ENCODE data around the gene CAMK1D.
"Not testable (repeated sequence)": the region's sequence is repeated elsewhere in the genome, so short reads cannot be mapped to it uniquely, and the experiment has no call there.

CAMK1D gene

GRCh38 chr10:12862459-12862858 lies 513.1 kb downstream of the CAMK1D start:
- no peak for DNase-seq
- no peak overlapping the region for H3K4me2 ChIP-seq (ENCODE audit: low read depth, low read length)

GRCh38 chr10:12865515-12865914 lies 516.2 kb downstream of the CAMK1D start:
- H3K27ac ChIP-seq (ENCODE audit: low read length); H3K36me3 ChIP-seq (replicated peaks; ENCODE audit: insufficient read depth, low read length); H3K9me2 ChIP-seq (replicated peaks; ENCODE audit: insufficient read depth, low read length); H3K4me2 ChIP-seq (ENCODE audit: low read depth, low read length); H3F3A ChIP-seq (ENCODE audit: insufficient read depth, low read length); H3K4me1 ChIP-seq (ENCODE audit: low read length); H3K4me3 ChIP-seq (ENCODE audit: low read length); H4K20me1 ChIP-seq (ENCODE audit: insufficient read depth, low read length); DNase-seq; H3K9me3 ChIP-seq (replicated peaks; ENCODE audit: insufficient read depth, low read length); H3K27me3 ChIP-seq (replicated peaks; ENCODE audit: insufficient read depth, low read length); H2AFZ ChIP-seq (ENCODE audit: low read length); H3K79me2 ChIP-seq (ENCODE audit: low read length); H3K9ac ChIP-seq (ENCODE audit: low read length): not testable (repeated sequence)

More at GRCh38 chr10:12862459-12862858, 513.1 kb downstream of the CAMK1D start:
- no peak overlapping the region for H2AFZ ChIP-seq (ENCODE audit: low read length)
- H3K9me3 ChIP-seq (replicated peaks; ENCODE audit: insufficient read depth, low read length) = no peaks in the 10 kb centered on the region
- H3K27me3 ChIP-seq (replicated peaks; ENCODE audit: insufficient read depth, low read length) = no peaks in the 10 kb centered on the region
- H3K4me3 ChIP-seq (ENCODE audit: low read length) = no peak overlapping the region
- no peaks in the 10 kb centered on the region for H3K79me2 ChIP-seq (ENCODE audit: low read length)
- H3K36me3 ChIP-seq (replicated peaks; ENCODE audit: insufficient read depth, low read length) = no peaks in the 10 kb centered on the region
- TF ChIP-seq EZH2phosphoT487 (IDR thresholded peaks at IDR 0.05; ENCODE audit: low read length) (no peak), EZH2 (optimal IDR thresholded peaks at IDR 0.05; ENCODE audit: low read depth, low read length) (no peak)
- TF ChIP-seq, protein P1, sequence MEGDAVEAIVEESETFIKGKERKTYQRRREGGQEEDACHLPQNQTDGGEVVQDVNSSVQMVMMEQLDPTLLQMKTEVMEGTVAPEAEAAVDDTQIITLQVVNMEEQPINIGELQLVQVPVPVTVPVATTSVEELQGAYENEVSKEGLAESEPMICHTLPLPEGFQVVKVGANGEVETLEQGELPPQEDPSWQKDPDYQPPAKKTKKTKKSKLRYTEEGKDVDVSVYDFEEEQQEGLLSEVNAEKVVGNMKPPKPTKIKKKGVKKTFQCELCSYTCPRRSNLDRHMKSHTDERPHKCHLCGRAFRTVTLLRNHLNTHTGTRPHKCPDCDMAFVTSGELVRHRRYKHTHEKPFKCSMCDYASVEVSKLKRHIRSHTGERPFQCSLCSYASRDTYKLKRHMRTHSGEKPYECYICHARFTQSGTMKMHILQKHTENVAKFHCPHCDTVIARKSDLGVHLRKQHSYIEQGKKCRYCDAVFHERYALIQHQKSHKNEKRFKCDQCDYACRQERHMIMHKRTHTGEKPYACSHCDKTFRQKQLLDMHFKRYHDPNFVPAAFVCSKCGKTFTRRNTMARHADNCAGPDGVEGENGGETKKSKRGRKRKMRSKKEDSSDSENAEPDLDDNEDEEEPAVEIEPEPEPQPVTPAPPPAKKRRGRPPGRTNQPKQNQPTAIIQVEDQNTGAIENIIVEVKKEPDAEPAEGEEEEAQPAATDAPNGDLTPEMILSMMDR (IDR thresholded peaks at IDR 0.05; ENCODE audit: low read length) = no peak
- H3K9me2 ChIP-seq (replicated peaks; ENCODE audit: insufficient read depth, low read length) = 0 out of 2 replicates have a peak, but pooled peaks cover 3% of the 10 kb centered on the region
- H3K27ac ChIP-seq (ENCODE audit: low read length) = no peak overlapping the region
- H3K4me1 ChIP-seq (ENCODE audit: low read length) = no peaks in the 10 kb centered on the region
- no peak overlapping the region for H3K9ac ChIP-seq (ENCODE audit: low read length)
- no peaks in the 10 kb centered on the region for H3F3A ChIP-seq (ENCODE audit: insufficient read depth, low read length)
- no peaks in the 10 kb centered on the region for H4K20me1 ChIP-seq (ENCODE audit: insufficient read depth, low read length)

- H3K9ac ChIP-seq (ENCODE audit: low read length) = no peak overlapping the region
- H3K9me2 ChIP-seq (replicated peaks; ENCODE audit: insufficient read depth, low read length) = 0 out of 2 replicates have a peak, but pooled peaks cover 3% of the 10 kb centered on the region
- H3K4me3 ChIP-seq (ENCODE audit: low read length) = no peak overlapping the region
- no peak overlapping the region for H3K27ac ChIP-seq (ENCODE audit: low read length)
- H4K20me1 ChIP-seq (ENCODE audit: insufficient read depth, low read length) = no peaks in the 10 kb centered on the region
- peak; percentile 30 for DNase-seq
- no peaks in the 10 kb centered on the region for H3K79me2 ChIP-seq (ENCODE audit: low read length)
- H3F3A ChIP-seq (ENCODE audit: insufficient read depth, low read length) = no peaks in the 10 kb centered on the region
- peaks cover 6% of the 10 kb centered on the region; the same call in 1 of the 2 replicates for H3K4me1 ChIP-seq (ENCODE audit: low read length)
- H3K4me2 ChIP-seq (ENCODE audit: low read depth, low read length) = no peak overlapping the region
- H2AFZ ChIP-seq (ENCODE audit: low read length) = no peak overlapping the region
- H3K27me3 ChIP-seq (replicated peaks; ENCODE audit: insufficient read depth, low read length) = no peaks in the 10 kb centered on the region
- H3K36me3 ChIP-seq (replicated peaks; ENCODE audit: insufficient read depth, low read length) = no peaks in the 10 kb centered on the region
- no peak for TF ChIP-seq EZH2 (optimal IDR thresholded peaks at IDR 0.05; ENCODE audit: low read depth, low read length)
- TF ChIP-seq, protein P1 (IDR thresholded peaks at IDR 0.05; ENCODE audit: low read length) = no peak
- TF ChIP-seq EZH2phosphoT487 (IDR thresholded peaks at IDR 0.05; ENCODE audit: low read length) = no peak
- H3K9me3 ChIP-seq (replicated peaks; ENCODE audit: insufficient read depth, low read length) = no peaks in the 10 kb centered on the region
Observed at GRCh38 chr10:12868229-12868628, 518.9 kb downstream of the CAMK1D start.

DNA sequence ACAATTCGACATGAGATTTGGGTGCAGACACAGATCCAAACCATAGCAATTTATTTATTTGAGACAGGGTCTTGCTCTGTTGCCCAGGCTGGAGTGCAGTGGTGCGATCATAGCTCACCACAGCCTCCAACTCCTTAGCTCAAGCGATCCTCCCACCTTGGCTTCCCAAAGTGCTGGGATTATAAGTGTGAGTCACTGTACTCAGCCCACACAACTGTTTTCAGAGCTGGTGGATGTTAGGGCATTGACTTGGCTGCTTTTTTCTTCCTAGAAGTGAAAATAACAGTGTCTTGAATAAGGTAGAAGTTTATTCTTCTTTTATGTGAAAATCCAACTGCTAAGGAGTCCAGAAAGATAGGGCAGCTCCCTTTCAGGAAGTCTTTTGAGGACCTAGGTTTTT lies 520.1 kb downstream of the CAMK1D start:
- H3K9me3 ChIP-seq (replicated peaks; ENCODE audit: insufficient read depth, low read length) = no peaks in the 10 kb centered on the region
- H3K9ac ChIP-seq (ENCODE audit: low read length) = no peak overlapping the region
- no peak overlapping the region for H3K4me3 ChIP-seq (ENCODE audit: low read length)
- TF ChIP-seq EZH2 (optimal IDR thresholded peaks at IDR 0.05; ENCODE audit: low read depth, low read length) (no peak), EZH2phosphoT487 (IDR thresholded peaks at IDR 0.05; ENCODE audit: low read length) (no peak)
- TF ChIP-seq, protein P1 (IDR thresholded peaks at IDR 0.05; ENCODE audit: low read length) = no peak
- H3K79me2 ChIP-seq (ENCODE audit: low read length) = no peaks in the 10 kb centered on the region
- no peak overlapping the region for H2AFZ ChIP-seq (ENCODE audit: low read length)
- no peaks in the 10 kb centered on the region for H3K36me3 ChIP-seq (replicated peaks; ENCODE audit: insufficient read depth, low read length)
- peaks cover 6% of the 10 kb centered on the region; the same call in 1 of the 2 replicates for H3K4me1 ChIP-seq (ENCODE audit: low read length)
- no peak for DNase-seq
- H4K20me1 ChIP-seq (ENCODE audit: insufficient read depth, low read length) = no peaks in the 10 kb centered on the region
- H3K4me2 ChIP-seq (ENCODE audit: low read depth, low read length) = no peak overlapping the region
- no peak overlapping the region for H3K27ac ChIP-seq (ENCODE audit: low read length)
- H3K27me3 ChIP-seq (replicated peaks; ENCODE audit: insufficient read depth, low read length) = no peaks in the 10 kb centered on the region
- no peaks in the 10 kb centered on the region for H3F3A ChIP-seq (ENCODE audit: insufficient read depth, low read length)
- 0 out of 2 replicates have a peak, but pooled peaks cover 3% of the 10 kb centered on the region for H3K9me2 ChIP-seq (replicated peaks; ENCODE audit: insufficient read depth, low read length)
